NCI-H146 treated with DMSO at 0.1 percent for 48 hours (cell line): ENCODE results near the gene ERC1.

Experiments
- DNase-seq: peaks from one replicate; lab custom pipeline; 2025; ENCODE audit not compliant: unreplicated experiment; lab: John Stamatoyannopoulos, UW

ERC1 gene

GRCh38 chr12:1375323-1375722 is 384.3 kb downstream of the ERC1 start:
- no peak for DNase-seq

GRCh38 chr12:1377117-1377516 is 386.1 kb downstream of the ERC1 start:
- no peak for DNase-seq

- no peak for DNase-seq
Measured at GRCh38 chr12:1377681-1378080, 386.7 kb downstream of the ERC1 start.

- no peak for DNase-seq
Measured at GRCh38 chr12:1380171-1380851, 389.3 kb downstream of the ERC1 start.

GRCh38 chr12:1382151-1382550 is 391.1 kb downstream of the ERC1 start:
- no peak for DNase-seq

GRCh38 chr12:1382826-1383225 is 391.8 kb downstream of the ERC1 start:
- no peak for DNase-seq

- DNase-seq: no peak
Measured at GRCh38 chr12:1383758-1384157, 392.7 kb downstream of the ERC1 start.

- no peak for DNase-seq
Measured at GRCh38 chr12:1384910-1385309, 393.9 kb downstream of the ERC1 start.

GRCh38 chr12:1391722-1392121 is 400.7 kb downstream of the ERC1 start:
- no peak for DNase-seq

GRCh38 chr12:1395421-1395955 is 404.5 kb downstream of the ERC1 start:
- DNase-seq: no peak

GRCh38 chr12:1398673-1399072 is 407.6 kb downstream of the ERC1 start:
- no peak for DNase-seq

GRCh38 chr12:1401891-1402290 is 410.9 kb downstream of the ERC1 start:
- DNase-seq: no peak

GRCh38 chr12:1403417-1403816 is 412.4 kb downstream of the ERC1 start:
- DNase-seq: no peak

- DNase-seq: no peak
Measured at GRCh38 chr12:1405619-1406018, 414.6 kb downstream of the ERC1 start.

- DNase-seq: no peak
Measured at GRCh38 chr12:1410794-1411193, 419.8 kb downstream of the ERC1 start.

GRCh38 chr12:1413930-1414329 is 422.9 kb downstream of the ERC1 start:
- no peak for DNase-seq

GRCh38 chr12:1418144-1418543 is 427.1 kb downstream of the ERC1 start:
- no peak for DNase-seq

- DNase-seq: no peak
Measured at GRCh38 chr12:1419849-1420371, 428.9 kb downstream of the ERC1 start.

GRCh38 chr12:1421091-1421846 is 430.2 kb downstream of the ERC1 start:
- DNase-seq: no peak

- no peak for DNase-seq
Measured at GRCh38 chr12:1422604-1423315, 431.7 kb downstream of the ERC1 start.

GRCh38 chr12:1424674-1425395 is 433.8 kb downstream of the ERC1 start:
- no peak for DNase-seq
